Testis (tissue), 3 donors: ENCODE measurements around the gene HNF1A. TPM values are rescaled to one million over a fixed set of nuclear protein-coding genes. Genes with fewer than 3 reads are reported as not detected.

ENCODE experiments used
- DNase-seq: peaks from one replicate; pipeline ENCODE4 v3.0.0-alpha.2; 2019
- H3K27ac ChIP-seq, 2 donors: fragments of 200-600 bp; sonication (generic); one replicate each; pipeline ENCODE4 v1.5.1; 2019
- H3K27me3 ChIP-seq: fragments of 200-600 bp; sonication (generic); one replicate; pipeline ENCODE4 v1.5.1; 2019
- H3K36me3 ChIP-seq: fragments of 200-600 bp; sonication (generic); one replicate; pipeline ENCODE4 v1.5.1; 2017; ENCODE audit warnings: low read depth; ENCODE audit errors: missing control alignments
- H3K4me1 ChIP-seq: fragments of 200-600 bp; sonication (generic); one replicate; pipeline ENCODE4 v1.5.1; 2019
- H3K4me3 ChIP-seq, 2 donors: fragments of 200-600 bp; sonication (generic); one replicate each; pipeline ENCODE4 v1.5.1; 2017 to 2019
- H3K9me3 ChIP-seq: fragments of 200-600 bp; sonication (generic); one replicate; pipeline ENCODE4 v1.5.1; 2017
- CTCF ChIP-seq, 3 experiments: fragments of 450-650 bp in 2 of 3; fragments of 200-600 bp in 1 of 3; sonication (generic) in 1 of 3; IDR thresholded peaks; one replicate each; pipeline ENCODE4 v1.5.1; 2016 to 2019; ENCODE audit warnings: antibody characterized with exemption in 3 of 3, mild to moderate bottlenecking in 2 of 3, moderate library complexity in 1 of 3
- POLR2A ChIP-seq: fragments of 450-650 bp; IDR thresholded peaks from one replicate; pipeline ENCODE4 v1.6.1; 2017; ENCODE audit warnings: antibody characterized with exemption, mild to moderate bottlenecking, moderate library complexity
- WGBS, 2 donors: methylation state at CpG; one replicate each; pipeline ENCODE4 v1.1.5; 2018; 5-methylcytosine and 5-hydroxymethylcytosine counted together
- intact Hi-C: fragments of 100-400 bp; cut with DNase I; formaldehyde crosslinking; loops from one replicate; pipeline ENCODE4 v1.15.1; 2023; ENCODE audit warnings: low total_unique reads
- polyA plus RNA-seq: library from polyadenylated mRNA; stranded (reverse); fragments of 350-450 nt; fragmentation: Illumina TruSeq; extraction: RNeasy Lipid Tissue Mini Kit (QIAGEN cat#74804); gene quantifications from one replicate; pipeline ENCODE4 v1.2.3, GENCODE V29; 2014; ENCODE audit warnings: low read depth, low replicate concordance; ENCODE audit not compliant: insufficient read depth
- total RNA-seq, 2 donors: library from RNA; depleted of rRNA; stranded (reverse); fragments of >200 nt; gene quantifications; one replicate each; pipeline ENCODE4 v1.2.3, GENCODE V29; 2016

The HNF1A gene
- total and polyA plus RNA-seq, 3 donors from 2014 or later, result 0.70 to 0.81 (median 0.79) TPM

DNA sequence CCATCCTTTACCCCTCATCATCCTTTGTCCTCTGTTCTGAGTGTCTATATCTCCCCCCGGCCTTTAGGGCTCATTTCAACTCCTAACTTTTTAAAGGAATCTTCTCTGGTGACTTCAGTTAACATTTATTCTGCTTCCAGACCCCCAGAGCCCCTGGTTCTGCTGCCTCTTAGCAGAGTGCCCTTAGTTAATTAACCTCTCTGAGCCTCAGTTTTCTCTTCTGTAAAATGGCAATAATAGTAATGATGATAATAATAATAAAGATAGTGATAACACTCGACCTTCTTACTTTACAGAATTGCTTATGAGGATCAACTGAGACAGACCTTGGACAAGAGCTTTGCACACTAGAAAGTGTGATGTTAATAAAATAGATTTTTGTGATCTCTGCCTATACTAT lies 44.4 kb downstream of the HNF1A start:
- no peak for DNase-seq
- no peak overlapping the region for H3K27ac ChIP-seq
- H3K27me3 ChIP-seq, result no peaks in the 10 kb centered on the region
- intact Hi-C loops, result no loop called here
- no peak overlapping the region for H3K4me3 ChIP-seq
- H3K4me1 ChIP-seq, result no peaks in the 10 kb centered on the region
- no peaks in the 10 kb centered on the region for H3K9me3 ChIP-seq
- H3K36me3 ChIP-seq, result no peaks in the 10 kb centered on the region
- TF ChIP-seq POLR2A (no peak), CTCF (IDR thresholded peaks at IDR 0.05) (no peak)
- 74 to 77% methylated on average over 2 of the region's 2 CpGs for WGBS, 2 donors

- no peak overlapping the region for H3K27ac ChIP-seq
- no peak overlapping the region for H3K4me3 ChIP-seq
- intact Hi-C loops, result no loop called here
- TF ChIP-seq POLR2A (no peak), CTCF (IDR thresholded peaks at IDR 0.05) (no peak)
- no peak for DNase-seq
- 69 to 70% methylated on average over 8 of the region's 8 CpGs for WGBS, 2 donors
- H3K36me3 ChIP-seq, result no peaks in the 10 kb centered on the region
- no peaks in the 10 kb centered on the region for H3K4me1 ChIP-seq
- no peaks in the 10 kb centered on the region for H3K9me3 ChIP-seq
- H3K27me3 ChIP-seq, result no peaks in the 10 kb centered on the region
Observed at GRCh38 chr12:121023799-121024198, 45.5 kb downstream of the HNF1A start.

GRCh38 chr12:121025442-121026226 lies 47.3 kb downstream of the HNF1A start:
- 91 to 94% methylated on average over 11 of the region's 11 CpGs for WGBS, 2 donors
- intact Hi-C loops, result no loop called here
- no peak overlapping the region for H3K4me3 ChIP-seq
- H3K36me3 ChIP-seq, result no peaks in the 10 kb centered on the region
- no peak for DNase-seq
- no peak overlapping the region for H3K27ac ChIP-seq
- no peaks in the 10 kb centered on the region for H3K4me1 ChIP-seq
- H3K27me3 ChIP-seq, result no peaks in the 10 kb centered on the region
- no peaks in the 10 kb centered on the region for H3K9me3 ChIP-seq
- TF ChIP-seq CTCF (IDR thresholded peaks at IDR 0.05), result no peak
- no peak for TF ChIP-seq POLR2A

DNA sequence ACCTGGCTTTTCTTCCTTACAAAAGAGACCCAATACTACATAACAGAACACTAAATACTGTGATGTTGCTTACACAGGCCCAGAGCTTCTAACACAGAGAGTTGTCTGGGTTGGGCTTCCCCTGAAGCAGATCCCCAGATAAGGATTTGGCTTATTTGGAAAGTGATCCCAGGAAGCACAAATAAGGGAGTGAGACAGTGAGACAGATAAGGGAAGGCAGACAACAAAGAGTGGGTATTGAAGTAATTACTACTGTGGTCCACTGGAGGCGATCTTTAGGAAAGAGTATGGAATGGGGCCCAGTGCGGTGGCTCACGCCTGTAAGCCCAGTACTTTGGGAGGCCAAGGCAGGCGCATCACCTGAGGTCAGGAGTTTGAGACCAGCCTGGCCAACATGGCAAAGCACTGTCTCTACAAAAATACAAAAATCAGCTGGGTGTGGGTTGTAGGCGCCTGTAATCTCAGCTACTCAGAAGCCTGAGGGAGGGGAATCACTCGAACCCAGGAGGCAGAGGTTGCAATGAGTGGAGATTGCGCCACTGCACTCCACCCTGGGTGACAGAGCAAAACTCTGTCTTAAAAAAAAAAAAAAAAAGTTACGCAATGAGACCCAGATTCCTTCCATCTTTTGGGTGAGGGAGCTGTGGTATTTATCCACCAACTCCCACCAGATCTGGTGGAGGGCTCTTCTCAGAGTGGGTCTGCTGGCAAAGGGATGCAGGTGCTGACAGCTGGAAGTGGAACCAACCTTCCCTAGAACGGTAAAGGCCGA lies 48.1 kb downstream of the HNF1A start:
- no peak for TF ChIP-seq POLR2A
- WGBS, 2 donors, result 90% methylated on average over 10 of the region's 10 CpGs
- no peaks in the 10 kb centered on the region for H3K9me3 ChIP-seq
- no peaks in the 10 kb centered on the region for H3K36me3 ChIP-seq
- no peak overlapping the region for H3K4me3 ChIP-seq
- H3K27ac ChIP-seq, result no peak overlapping the region
- H3K4me1 ChIP-seq, result no peaks in the 10 kb centered on the region
- H3K27me3 ChIP-seq, result no peaks in the 10 kb centered on the region
- DNase-seq, result no peak
- intact Hi-C loops, result no loop called here

GRCh38 chr12:121030576-121031212 lies 52.4 kb downstream of the HNF1A start:
- intact Hi-C loops, result no loop called here
- TF ChIP-seq POLR2A, result no peak
- TF ChIP-seq CTCF (IDR thresholded peaks at IDR 0.05), result no peak
- Histone ChIP-seq H3K4me3 (no peak overlapping the region), H3K4me1 (no peaks in the 10 kb centered on the region), H3K9me3 (no peaks in the 10 kb centered on the region), H3K27ac (no peak overlapping the region), H3K27me3 (no peaks in the 10 kb centered on the region), H3K36me3 (no peaks in the 10 kb centered on the region)
- no peak for DNase-seq
- WGBS, 2 donors, result 73 to 83% methylated on average over 6 to 10 of the region's 10 CpGs
